ENCODE results near the gene TBX21. TPM values are rescaled to one million over a fixed set of nuclear protein-coding genes. Genes with fewer than 3 reads are reported as not detected.

TBX21 gene
- total RNA-seq, 2 experiments from 2014 or later: 59.0 to 68.4 TPM

- Mint-ChIP-seq H3K4me3 (peak overlapping the region; percentile 69), H3K4me1 (peaks cover 81% of the 10 kb centered on the region), H3K27me3 (peaks cover 2% of the 10 kb centered on the region), H3K9me3 (ENCODE audit: low read depth) (no peaks in the 10 kb centered on the region), H3K36me3 (no peaks in the 10 kb centered on the region), H3K27ac (peak overlapping the region; percentile 90)
- ATAC-seq: no peak
- peak; percentile 45 for DNase-seq
- CTCF ChIA-PET: interaction anchor here (1.0 to 8.2 kb wide), 5 partner anchors 12 to 56 kb away, joined by 3 to 157 read pairs (median 39); partner anchors contain the start of gene TBX21
These were observed 12.8 kb upstream of the TBX21 start for GRCh38 chr17:47720196-47720595.

- CTCF ChIA-PET: interaction anchor here (2.5 to 6.2 kb wide), 2 partner anchors 14 to 22 kb away, joined by 25 to 44 read pairs; partner anchors contain the start of gene TBX21
- Mint-ChIP-seq H3K4me3 (peak overlapping the region; percentile 69), H3K9me3 (ENCODE audit: low read depth) (no peaks in the 10 kb centered on the region), H3K36me3 (no peaks in the 10 kb centered on the region), H3K27ac (peak overlapping the region; percentile 90), H3K27me3 (peaks cover 2% of the 10 kb centered on the region), H3K4me1 (peaks cover 81% of the 10 kb centered on the region)
- ATAC-seq (peak; percentile 80), DNase-seq (peak; percentile 97)
These were observed 12.1 kb upstream of the TBX21 start for GRCh38 chr17:47720754-47721533.

DNA sequence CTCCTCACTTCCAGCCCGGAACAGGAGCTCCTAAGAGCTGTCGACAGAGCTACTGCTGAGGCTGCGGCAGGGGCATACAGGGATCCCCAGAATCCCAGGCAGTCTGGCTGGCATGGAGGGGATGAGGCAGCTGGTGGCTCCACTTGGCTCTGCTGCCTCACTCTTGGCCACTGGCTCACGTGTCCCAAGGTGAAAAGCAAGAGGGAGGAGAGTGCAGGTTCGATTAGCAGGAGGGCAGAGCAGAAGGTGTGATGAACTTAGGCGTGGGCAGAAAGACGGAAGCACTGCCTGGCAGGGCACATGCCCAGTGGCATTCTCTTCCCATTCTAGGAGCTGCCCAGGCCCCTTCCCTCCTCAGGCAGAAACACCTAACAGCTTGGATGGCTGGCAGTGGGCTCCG, 11.3 kb upstream of the TBX21 start:
- H3K36me3 Mint-ChIP-seq: no peaks in the 10 kb centered on the region
- no peaks in the 10 kb centered on the region for H3K9me3 Mint-ChIP-seq (ENCODE audit: low read depth)
- H3K27ac Mint-ChIP-seq: peak overlapping the region; percentile 90
- CTCF ChIA-PET: interaction anchor here (2.5 to 6.2 kb wide), 2 partner anchors 13 to 22 kb away, joined by 25 to 44 read pairs; partner anchors contain the start of gene TBX21
- no peak for ATAC-seq
- peak; percentile 44 for DNase-seq
- H3K4me3 Mint-ChIP-seq: peak overlapping the region; percentile 69
- H3K4me1 Mint-ChIP-seq: peaks cover 81% of the 10 kb centered on the region
- H3K27me3 Mint-ChIP-seq: peaks cover under 1% of the 10 kb centered on the region

DNA sequence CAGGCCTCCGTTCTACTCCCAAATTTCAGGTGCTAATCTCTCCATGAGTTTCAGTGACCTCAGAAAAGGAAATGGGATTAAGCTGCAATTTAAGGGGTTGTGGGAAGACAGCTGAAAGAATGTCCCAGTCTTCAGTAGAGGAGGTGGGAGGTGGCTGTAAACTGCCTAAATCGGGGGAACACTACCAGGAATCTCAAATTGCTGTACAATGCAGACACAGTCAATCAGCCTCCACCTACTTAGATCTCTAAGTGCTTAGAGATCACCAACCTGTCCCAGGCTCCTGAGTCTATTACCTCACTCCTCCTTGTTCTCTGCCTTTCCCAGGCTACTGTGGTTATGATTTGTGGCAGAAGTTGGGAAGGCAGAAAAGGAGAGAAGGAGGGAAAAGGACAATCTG, 8.3 kb upstream of the TBX21 start:
- Mint-ChIP-seq H3K4me3 (no peak overlapping the region), H3K36me3 (no peaks in the 10 kb centered on the region), H3K9me3 (ENCODE audit: low read depth) (no peaks in the 10 kb centered on the region), H3K27me3 (no peaks in the 10 kb centered on the region), H3K4me1 (peaks cover 76% of the 10 kb centered on the region), H3K27ac (no peak overlapping the region)
- CTCF ChIA-PET: interaction anchor here (2.3 to 6.2 kb wide), 3 partner anchors 10 to 24 kb away, joined by 8 to 44 read pairs (median 20); partner anchors contain the start of gene TBX21
- DNase-seq: no peak
- ATAC-seq: no peak

DNA sequence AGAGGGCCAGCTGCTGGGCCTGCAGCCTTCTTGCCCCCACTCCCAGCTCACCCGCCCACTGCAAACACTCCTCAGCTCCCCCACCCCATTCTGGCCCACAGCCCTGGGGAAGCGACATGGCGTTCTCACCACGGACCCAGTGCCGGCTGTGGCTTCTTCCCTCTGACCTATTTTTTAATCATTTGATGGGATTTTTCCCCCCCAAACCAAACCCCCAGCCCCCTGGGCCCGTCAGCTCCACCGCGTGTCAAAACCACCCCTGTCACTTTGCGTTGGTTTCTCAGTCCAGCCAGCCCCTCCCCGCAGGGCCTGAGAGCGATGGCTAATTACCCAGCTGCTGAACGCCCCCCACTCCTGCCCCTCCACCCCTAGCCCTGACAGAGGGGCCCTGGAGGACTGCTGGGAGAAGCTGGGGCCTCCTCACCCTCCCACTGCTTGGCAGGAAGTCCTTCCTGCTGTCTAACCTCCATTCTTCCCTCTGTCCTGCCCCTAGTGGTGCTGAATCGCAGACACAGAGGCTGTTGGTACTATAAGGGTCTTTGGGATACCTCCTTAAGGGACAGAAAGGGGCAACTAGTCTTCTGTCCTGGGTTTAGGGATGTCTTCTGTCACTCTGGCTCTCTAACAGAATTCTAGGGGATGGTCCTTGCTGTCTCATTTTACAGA, 7.5 kb upstream of the TBX21 start:
- Mint-ChIP-seq H3K27me3 (no peaks in the 10 kb centered on the region), H3K36me3 (no peaks in the 10 kb centered on the region), H3K27ac (no peak overlapping the region), H3K4me1 (peaks cover 76% of the 10 kb centered on the region), H3K4me3 (no peak overlapping the region), H3K9me3 (ENCODE audit: low read depth) (no peaks in the 10 kb centered on the region)
- DNase-seq: no peak
- no peak for ATAC-seq
- CTCF ChIA-PET: interaction anchor here (0.8 to 6.2 kb wide), 5 partner anchors 9 to 76 kb away, joined by 3 to 44 read pairs (median 8); partner anchors contain the start of genes KPNB1 and TBX21

GRCh38 chr17:47726796-47727703, 6.0 kb upstream of the TBX21 start:
- peaks cover 73% of the 10 kb centered on the region for H3K4me1 Mint-ChIP-seq
- no peaks in the 10 kb centered on the region for H3K9me3 Mint-ChIP-seq (ENCODE audit: low read depth)
- CTCF ChIA-PET: interaction anchor here (1.0 to 6.2 kb wide), 5 partner anchors 7 to 33 kb away, joined by 4 to 44 read pairs (median 13); partner anchors contain the start of genes TBKBP1 and TBX21
- H3K27me3 Mint-ChIP-seq: no peaks in the 10 kb centered on the region
- no peak for DNase-seq
- no peaks in the 10 kb centered on the region for H3K36me3 Mint-ChIP-seq
- ATAC-seq: no peak
- no peak overlapping the region for H3K27ac Mint-ChIP-seq
- no peak overlapping the region for H3K4me3 Mint-ChIP-seq

GRCh38 chr17:47727704-47728036, 5.4 kb upstream of the TBX21 start:
- H3K4me1 Mint-ChIP-seq: peaks cover 75% of the 10 kb centered on the region
- no peak for ATAC-seq
- H3K27ac Mint-ChIP-seq: no peak overlapping the region
- DNase-seq: no peak
- CTCF ChIA-PET: interaction anchor here (1.0 to 10.6 kb wide), 4 partner anchors 9 to 34 kb away, joined by 4 to 263 read pairs (median 10); partner anchors contain the start of gene TBKBP1
- no peaks in the 10 kb centered on the region for H3K9me3 Mint-ChIP-seq (ENCODE audit: low read depth)
- H3K27me3 Mint-ChIP-seq: no peaks in the 10 kb centered on the region
- no peaks in the 10 kb centered on the region for H3K36me3 Mint-ChIP-seq
- H3K4me3 Mint-ChIP-seq: no peak overlapping the region

DNA sequence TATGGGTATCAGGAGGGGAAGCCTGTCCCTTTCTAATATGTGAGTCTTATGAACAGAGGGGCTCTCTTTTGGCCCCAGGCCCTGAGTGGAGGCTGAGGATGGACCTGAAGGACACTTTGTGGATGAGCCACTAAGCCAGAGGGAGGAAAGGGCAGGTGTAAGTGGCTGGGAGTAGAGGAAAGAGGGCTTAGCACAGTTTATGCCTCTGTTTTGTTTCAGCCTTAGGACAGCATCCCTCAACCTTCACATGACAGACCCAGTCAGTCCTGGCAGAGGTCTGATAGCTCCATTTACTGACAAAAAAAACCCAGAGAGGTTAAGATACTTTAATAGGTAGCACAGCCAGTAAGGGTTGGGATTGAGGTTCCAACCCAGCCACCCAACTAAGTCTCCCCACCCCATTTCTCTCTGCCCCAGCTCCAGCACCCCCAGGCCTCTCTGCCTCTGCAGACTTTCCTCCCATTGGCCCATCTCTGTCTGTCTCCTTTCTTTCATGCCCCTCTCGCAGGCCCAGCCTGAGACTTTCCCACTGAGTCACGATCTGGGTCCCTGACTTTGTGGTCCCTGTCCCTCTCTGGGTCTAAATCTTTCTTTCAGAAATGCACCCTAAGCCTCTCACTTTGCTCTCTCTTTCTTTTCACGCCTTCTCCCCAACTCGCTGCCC, 4.7 kb upstream of the TBX21 start:
- H3K4me1 Mint-ChIP-seq: peaks cover 77% of the 10 kb centered on the region
- CTCF ChIA-PET: interaction anchor here (1.0 to 10.6 kb wide), 4 partner anchors 10 to 35 kb away, joined by 4 to 263 read pairs (median 10); partner anchors contain the start of gene TBKBP1
- H3K36me3 Mint-ChIP-seq: no peaks in the 10 kb centered on the region
- ATAC-seq (no peak), DNase-seq (no peak)
- no peak overlapping the region for H3K4me3 Mint-ChIP-seq
- H3K9me3 Mint-ChIP-seq (ENCODE audit: low read depth): no peaks in the 10 kb centered on the region
- peak overlapping the region; percentile 51 for H3K27ac Mint-ChIP-seq
- no peaks in the 10 kb centered on the region for H3K27me3 Mint-ChIP-seq

DNA sequence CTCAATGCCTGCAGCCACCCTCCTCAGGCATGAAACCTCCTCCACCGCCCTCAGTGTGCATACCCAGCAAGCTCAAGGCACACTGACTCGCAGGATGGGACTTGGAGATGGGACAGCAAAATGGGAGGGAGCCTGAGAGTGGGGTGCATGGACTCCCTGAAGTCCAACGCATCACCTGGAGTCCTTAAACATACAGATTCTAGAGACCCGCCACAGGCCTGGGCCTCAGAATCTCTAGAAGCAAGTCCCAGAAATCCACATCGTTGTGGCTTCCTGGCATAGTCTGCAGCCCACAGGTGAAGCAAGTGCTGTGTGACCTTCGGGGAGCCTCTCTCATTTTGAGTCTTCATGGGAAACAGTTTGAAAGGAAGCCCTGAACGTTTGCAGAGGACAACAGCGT, 3.6 kb upstream of the TBX21 start:
- Mint-ChIP-seq H3K36me3 (peaks cover 5% of the 10 kb centered on the region), H3K4me3 (no peak overlapping the region), H3K27ac (peak overlapping the region; percentile 62), H3K27me3 (no peaks in the 10 kb centered on the region), H3K4me1 (peaks cover 76% of the 10 kb centered on the region), H3K9me3 (ENCODE audit: low read depth) (no peaks in the 10 kb centered on the region)
- DNase-seq (peak; percentile 56), ATAC-seq (no peak)
- CTCF ChIA-PET: interaction anchor here (1.5 to 10.6 kb wide), 4 partner anchors 11 to 92 kb away, joined by 3 to 263 read pairs (median 10); partner anchors contain the start of gene OSBPL7

DNA sequence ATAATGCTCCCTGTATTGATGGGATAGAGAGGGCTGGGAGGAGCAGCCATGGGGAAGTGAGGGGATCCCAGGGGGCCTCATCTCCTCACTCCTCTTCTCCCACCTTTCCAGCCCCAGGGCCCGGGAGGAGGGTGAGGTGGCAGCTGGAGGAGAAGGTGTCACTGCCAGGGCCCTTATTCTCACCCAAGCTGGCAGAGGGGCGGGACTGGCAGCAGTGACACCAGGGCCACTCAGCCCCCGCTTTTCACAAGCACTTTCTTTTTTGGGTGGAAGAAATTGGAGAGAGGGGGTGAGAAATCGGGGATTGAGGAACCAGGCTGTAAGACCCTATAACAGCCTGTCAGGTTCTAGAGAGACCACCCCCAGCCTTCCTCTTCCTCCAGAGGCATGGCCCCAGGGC, 2.4 kb upstream of the TBX21 start:
- Mint-ChIP-seq H3K27me3 (no peaks in the 10 kb centered on the region), H3K27ac (peak overlapping the region; percentile 84), H3K4me1 (peaks cover 70% of the 10 kb centered on the region), H3K4me3 (no peak overlapping the region), H3K36me3 (peaks cover 16% of the 10 kb centered on the region), H3K9me3 (ENCODE audit: low read depth) (no peaks in the 10 kb centered on the region)
- ATAC-seq (no peak), DNase-seq (no peak)
- CTCF ChIA-PET: interaction anchor here (0.5 to 10.6 kb wide), 7 partner anchors 13 to 90 kb away, joined by 3 to 263 read pairs (median 8); partner anchors contain the start of genes OSBPL7 and TBKBP1

DNA sequence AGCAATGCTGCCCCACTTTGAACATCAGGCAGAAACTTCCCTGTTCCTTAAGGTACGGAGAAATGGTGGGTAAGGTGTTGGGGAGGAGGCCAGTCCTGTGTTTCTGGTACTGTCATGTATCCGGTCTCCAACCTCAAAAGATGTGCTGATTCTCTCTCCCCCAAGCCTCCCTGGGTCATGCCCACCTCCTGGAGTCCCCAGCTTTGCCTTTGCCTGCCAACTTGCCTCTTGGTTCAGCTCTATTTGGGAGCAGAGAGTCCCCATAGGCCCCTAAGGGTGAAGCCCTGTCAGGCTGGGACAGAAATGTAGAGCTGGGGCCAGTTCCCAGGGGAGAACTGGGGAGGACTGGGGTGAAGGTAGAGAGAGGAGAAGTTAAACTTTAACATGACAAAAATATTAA, 1.6 kb upstream of the TBX21 start:
- no peak for ATAC-seq
- Mint-ChIP-seq H3K4me1 (peaks cover 70% of the 10 kb centered on the region), H3K27ac (peak overlapping the region; percentile 84), H3K9me3 (ENCODE audit: low read depth) (no peaks in the 10 kb centered on the region), H3K4me3 (no peak overlapping the region), H3K36me3 (peaks cover 20% of the 10 kb centered on the region), H3K27me3 (no peaks in the 10 kb centered on the region)
- no peak for DNase-seq
- CTCF ChIA-PET: interaction anchor here (0.7 to 10.6 kb wide), 8 partner anchors 14 to 99 kb away, joined by 3 to 263 read pairs (median 9); partner anchors contain the start of gene TBKBP1

Data from activated CD8-positive, alpha-beta memory T cell treated with anti-CD3 and anti-CD28 coated beads, Interleukin-2, amount 10 ng/mL, durations not matched to agents 7 days and 5 days (primary cell).